Anterior cingulate cortex (tissue), 58 donors: ENCODE results near the gene GNE.
"Not testable (repeated sequence)": the region's sequence is repeated elsewhere in the genome, so short reads cannot be mapped to it uniquely, and the experiment has no call there.

ENCODE experiments used
- DNase-seq, 58 donors: peaks; one replicate each; lab custom pipeline; 2025; lab: John Stamatoyannopoulos, UW

Gene GNE

DNA sequence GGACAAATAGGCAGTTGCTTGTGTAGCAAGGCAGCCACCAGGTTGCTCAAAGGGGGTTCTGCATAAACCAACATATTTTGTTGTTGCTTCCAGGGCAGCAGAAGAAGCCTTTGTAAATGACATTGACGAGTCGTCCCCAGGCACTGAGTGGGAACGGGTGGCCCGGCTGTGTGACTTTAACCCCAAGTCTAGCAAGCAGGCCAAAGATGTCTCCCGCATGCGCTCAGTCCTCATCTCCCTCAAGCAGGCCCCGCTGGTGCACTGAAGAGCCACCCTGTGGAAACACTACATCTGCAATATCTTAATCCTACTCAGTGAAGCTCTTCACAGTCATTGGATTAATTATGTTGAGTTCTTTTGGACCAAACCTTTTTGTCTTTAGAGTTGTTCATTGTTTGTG lies 46.7 kb downstream of the GNE start:
- DNase-seq: peak in 1 of 58 donors; percentile 7

DNA sequence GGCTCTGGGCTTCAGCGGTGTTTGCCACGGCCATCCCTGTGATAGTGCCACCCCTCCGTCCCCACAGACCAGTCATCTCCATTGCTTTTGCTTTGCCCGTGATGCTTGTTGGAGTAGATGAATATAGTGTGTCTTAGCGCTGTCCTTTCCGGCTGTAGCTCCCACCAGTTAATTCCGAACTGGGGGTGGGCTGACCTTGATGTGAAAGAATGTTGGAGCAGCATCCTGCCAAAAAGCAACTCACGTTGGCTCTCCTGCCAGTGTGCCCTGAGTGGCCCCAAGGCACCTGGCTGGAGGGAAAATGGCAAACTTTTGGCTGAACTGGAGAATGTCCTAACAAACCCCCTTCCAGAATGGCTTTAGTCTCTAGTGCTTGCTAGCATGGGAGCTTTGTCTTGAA lies 47.5 kb downstream of the GNE start:
- DNase-seq: no peak

DNA sequence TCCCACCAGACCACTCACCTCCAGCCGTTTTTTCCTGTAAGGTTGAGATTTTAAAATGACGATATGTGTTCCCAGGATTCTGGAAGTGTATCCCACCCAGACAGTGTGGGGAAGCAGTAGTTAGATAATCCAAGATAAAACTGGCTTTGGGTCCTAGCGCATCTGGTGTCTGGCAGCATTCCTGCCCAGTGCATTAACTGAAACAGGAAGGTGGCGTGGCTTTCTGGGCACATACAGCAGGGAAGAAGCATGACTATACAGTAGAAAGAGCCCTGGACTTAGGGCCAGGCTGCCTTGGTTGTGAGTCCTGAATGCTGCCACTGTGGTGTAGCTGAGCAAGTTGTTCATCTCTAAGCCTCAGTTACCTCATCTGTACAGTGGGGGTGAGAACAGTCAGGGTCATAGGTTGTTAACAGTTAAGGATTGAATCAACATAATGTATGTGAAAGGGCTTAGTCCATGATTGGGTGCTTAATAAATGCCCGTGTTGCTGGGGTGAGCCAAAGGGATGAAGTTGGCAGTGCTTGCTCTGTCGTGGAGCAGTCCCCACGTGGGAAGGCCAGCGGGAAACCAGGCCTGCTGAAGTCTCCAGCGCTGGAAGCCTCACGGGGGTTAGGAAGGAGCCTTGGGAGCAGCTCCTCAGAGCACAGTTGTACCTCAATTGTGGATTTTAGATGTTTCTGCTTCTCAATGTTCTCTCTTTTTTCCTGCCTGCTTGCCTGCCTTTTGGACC lies 49.6 kb downstream of the GNE start:
- DNase-seq: peak in 4 of 58 donors; percentile 7 to 11 (median 9)

DNA sequence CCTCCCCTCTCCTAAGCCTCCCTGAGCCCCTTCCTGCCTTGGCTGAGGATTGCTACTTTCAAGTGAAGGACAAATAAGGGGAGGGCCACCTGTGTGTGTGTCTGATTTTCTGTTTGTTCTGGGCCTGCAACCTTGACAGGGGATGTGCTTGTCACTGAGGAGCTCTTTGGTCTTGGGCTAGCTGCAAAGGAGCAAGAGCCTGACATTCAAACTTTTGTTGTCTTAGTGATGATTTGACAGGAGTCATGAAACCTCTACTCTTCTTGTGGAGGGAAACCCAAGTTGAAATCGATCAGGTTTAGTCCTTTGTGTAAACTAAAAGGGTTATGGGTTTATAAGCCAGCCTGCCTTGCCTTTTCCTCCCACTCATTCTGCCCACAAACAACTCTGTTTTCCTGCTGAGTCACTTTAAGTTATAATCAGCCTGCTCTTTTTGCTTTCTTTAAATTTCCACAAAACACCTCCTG lies 50.7 kb downstream of the GNE start:
- no peak for DNase-seq

DNA sequence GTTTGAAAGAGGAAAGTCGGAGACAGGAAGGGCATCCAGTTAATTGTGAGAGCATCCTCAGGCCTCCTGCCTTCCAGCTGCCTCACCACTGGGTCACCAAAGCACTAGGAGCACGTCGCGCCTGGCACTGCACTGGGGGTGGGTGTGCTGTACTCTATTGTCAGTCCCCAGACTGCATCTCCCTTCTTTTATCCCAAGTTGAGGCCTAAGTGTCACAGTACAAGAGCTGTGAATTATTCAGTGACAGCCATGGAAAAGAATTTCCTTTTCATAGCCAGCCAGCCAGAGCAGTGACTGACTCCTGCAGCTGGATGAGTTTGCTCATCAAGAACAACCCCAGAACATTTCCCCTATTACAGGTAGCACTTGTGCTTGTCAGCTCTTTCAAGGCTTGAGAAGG lies 51.2 kb downstream of the GNE start:
- peak in 29 of 58 donors; percentile 12 to 72 (median 40) for DNase-seq

DNA sequence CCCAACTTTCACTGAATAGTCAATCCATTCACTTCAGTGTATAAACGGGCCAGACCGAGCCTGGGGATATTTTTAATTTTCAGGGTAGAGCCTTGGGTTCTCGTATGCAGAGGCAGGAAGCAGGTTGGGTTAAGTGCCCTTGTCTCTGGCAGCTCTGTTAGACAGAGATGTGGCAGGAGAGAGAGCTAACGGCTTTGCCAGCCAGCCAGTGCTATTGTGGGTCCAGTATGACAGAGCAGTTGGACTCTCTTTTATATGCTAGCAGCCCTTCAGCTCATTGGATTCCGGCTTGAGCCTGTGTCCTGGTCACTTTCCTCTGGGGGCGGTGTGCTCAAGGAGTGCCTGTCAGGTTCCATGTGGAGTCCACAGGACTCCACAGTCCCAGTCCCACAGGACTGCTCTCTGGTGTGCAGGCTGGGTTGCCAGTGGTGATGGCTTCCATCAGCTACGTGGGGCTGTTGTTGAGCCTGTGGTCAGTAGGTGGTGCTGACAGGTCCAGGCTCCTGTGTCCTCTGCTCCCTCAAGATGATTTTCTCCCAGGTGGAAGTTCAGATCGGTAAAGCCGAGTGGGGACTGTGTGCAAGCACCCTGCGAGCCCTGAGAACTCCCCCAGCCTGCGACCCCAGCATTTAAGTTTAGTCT lies 53.2 kb downstream of the GNE start:
- DNase-seq: peak in 3 of 58 donors; percentile 15 to 23 (median 16)

DNA sequence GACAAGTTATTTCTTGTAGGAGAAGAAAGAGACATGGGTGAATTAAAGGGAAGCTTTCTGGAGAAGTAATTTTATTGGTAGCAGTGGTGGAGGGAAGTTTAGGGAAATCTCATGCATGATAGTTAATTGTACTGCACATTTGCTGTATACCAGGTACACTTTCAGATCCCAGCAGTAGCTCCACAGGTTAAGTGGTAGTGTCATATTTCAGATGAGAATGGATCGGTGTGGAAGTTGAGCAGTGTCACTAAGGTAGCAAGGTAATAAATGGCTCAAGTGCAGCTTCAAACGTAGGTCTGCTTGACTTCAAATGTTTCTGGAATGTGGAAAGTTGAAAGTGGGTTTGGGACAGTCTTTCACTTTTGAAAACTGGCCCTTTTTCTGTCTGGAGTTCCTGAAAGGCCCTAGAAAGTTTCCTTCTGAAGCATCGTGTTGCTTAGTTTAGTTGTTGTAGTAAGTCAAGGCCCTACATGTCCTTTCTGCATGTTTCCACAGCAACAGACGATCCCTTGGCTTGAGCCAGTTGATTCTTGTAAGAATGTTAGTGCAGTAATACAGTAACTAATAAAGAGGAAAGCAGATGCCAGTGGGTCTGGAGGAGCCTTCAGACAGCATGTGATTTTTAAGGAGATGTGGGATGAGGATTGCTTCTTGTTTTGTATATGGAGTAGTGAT lies 63.8 kb downstream of the GNE start:
- DNase-seq: no peak

DNA sequence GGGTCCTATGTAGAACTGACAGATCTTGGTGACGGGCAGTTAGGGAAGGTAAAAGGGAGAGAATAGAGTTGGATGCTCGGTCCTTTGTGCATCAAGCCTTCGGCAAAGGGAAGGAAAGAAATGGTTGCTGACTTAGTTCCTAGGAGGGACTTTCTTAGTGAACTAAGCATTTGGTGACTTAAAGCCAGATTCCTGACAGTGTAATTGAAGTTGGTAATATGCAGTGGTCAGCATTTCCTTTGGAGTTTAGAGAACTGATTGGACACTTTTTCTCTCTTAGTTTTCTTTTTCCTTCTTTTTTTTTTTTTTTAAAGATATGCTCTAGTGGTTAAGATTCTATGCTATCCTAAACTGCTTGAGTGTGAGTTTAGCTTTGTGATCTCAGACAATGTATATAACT lies 65.2 kb downstream of the GNE start:
- no peak for DNase-seq

DNA sequence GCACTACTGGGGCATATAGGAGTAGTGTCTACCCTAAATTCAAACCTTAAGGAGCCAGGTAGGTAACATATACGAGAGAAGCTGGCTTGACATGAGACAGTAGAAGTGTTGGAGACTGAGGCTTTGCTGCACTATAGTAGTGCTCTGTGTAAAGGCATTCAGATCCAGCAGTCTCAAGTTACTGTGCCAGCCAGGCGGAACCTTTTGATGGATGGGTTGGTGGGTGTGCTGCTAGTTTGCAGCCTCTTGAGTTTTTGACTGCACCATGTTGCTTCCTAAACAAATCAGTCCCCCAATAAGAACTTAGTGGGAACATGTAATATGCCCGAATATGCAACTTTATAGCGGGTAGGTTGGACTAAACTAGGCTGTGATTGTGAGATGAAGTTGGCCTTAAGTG lies 66.1 kb downstream of the GNE start:
- DNase-seq: no peak

DNA sequence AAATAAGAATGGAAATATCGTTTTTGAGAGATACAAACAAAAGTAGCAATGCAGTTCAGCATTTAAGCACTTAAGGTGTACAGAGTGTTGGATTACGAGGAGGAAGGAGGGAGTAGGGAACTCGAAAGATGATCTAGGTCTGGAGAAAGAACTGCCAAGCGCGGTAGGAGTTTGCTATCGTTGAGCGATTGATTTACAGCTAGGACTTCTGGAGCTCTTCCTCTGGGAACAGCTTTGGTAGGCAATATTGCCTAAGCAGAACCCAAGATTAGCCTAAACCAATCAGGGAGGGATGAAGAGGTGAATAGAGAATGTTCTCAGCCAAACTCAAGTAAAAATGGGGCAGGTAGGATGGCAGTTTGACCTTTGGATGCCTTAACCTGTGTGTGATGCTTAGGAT lies 66.6 kb downstream of the GNE start:
- DNase-seq: no peak

DNA sequence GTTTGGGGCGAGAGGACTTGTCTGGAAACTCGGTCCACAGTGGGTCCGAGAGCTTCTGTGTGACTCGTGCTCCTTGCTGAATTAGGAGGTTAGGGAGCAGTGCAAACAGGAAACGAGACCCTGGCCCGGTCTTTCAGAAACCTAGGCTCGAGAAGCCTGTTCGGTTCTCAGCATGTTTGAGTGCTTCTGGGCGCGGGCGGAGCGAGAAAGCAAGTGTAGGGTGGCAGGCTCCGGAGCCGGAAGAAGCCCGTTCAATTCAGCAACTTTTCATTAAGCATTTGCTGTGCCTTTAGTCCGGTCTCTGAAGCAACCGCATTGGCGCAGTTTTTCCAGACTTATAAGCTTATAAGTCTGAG lies 67.0 kb downstream of the GNE start:
- DNase-seq: peak in 7 of 58 donors; percentile 9 to 59 (median 32)

DNA sequence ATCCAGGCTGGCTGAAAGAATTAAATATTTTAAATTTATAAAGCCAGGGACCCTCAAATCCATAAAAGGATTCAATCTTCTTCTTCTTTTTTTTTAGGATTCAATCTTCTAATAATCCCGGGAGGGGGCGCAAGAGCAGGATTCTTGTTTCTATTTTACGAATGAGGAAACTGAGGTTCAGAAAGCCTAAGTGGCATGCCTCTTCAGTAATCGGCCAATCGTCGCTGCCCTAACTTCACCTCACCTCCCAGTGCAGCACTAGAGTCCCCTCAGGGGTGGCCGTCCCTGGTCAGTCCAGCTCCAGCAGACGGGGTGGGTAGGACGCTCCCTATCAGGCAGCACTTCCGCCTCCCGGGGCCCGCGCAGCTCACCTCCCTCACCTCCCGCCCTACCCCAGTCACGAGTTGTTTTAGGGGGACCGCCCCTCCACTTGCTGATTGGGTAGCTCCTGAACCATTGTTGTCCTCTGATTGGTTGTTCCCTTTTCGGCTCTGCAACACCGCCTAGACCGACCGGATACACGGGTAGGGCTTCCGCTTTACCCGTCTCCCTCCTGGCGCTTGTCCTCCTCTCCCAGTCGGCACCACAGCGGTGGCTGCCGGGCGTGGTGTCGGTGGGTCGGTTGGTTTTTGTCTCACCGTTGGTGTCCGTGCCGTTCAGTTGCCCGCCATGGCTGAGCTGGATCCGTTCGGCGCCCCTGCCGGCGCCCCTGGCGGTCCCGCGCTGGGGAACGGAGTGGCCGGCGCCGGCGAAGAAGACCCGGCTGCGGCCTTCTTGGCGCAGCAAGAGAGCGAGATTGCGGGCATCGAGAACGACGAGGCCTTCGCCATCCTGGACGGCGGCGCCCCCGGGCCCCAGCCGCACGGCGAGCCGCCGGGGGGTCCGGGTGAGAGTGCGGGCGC lies 67.6 kb downstream of the GNE start, which contains the start of gene CLTA:
TSS of gene CLTA (plus strand) at position 534 of the 902 bp plus-strand sequence. CDS start at position 670, 136 bp downstream.
- peak; percentile 69 to 99 (median 97) for DNase-seq

DNA sequence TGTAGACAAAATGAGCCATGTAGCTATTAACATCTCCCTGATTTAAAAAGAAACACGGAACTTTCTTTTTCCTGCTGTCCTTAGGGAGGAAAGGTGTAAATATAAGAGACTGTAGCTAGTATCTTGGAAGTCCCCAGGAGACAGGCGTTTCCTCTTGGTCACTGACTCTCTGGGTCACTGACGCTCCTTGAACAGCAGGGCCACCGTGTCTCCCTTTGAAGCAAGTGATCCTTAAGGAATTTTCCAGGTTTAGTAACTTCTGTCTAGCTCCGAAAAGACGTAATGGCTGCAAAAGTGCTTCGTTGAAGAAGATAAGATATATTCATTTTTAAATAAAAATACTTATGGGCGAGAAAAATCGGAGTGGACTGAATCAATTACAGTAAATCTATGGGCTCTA lies 68.3 kb downstream of the GNE start:
- DNase-seq: no peak

DNA sequence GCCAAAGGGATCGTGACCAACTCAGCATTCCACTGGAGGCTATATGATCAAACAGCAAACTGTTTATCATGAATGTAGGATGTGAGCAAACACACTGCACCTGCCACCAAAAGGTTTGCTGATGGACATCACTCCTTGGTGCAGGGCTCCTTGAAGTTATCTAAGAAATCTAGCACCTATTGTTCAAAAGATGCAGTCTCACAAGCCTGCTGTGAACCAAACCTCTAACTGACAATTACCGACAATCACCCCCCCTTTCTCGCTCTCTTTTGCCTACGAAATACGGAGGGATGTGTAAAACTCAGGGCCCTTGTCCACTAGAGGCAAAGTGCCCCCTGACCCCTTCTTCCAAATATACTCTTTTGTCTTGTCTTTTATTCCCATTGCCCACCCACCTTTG lies 70.0 kb downstream of the GNE start:
- DNase-seq: no peak

DNA sequence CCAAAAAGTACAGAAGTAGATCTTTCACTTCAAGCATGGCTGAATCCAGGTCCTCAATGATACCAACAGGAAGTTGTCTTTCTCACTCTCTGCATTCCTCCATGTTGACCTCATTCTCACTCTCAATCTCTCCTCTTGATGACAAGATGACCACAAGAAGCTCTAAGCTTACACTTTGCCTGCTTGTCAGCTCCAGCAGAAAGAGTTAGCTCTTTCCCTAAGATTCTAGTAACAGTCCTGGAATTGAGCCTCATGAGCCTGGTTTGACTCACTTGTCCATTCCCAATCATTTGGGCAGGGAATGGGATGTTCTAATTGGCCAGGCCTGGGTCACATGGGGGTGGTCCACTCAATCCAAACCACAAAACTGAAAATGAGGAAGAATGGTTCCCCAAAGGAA lies 70.8 kb downstream of the GNE start:
- no peak for DNase-seq

DNA sequence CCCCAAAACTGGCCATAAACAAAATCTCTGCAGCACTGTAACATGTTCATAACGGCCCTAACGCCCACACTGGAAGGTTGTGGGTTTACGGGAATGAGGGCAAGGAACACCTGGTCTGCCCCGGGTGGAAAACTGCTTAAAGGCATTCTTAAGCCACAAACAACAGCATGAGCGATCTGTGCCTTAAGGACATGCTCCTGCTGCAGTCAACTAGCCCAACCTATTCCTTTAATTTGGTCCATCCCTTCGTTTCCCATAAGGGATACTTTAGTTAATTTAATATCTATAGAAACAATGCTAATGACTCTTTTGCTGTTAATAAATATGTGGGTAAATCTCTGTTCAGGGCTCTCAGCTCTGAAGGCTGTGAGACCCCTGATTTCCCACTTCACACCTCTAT lies 78.0 kb downstream of the GNE start:
- DNase-seq: not testable (repeated sequence)

DNA sequence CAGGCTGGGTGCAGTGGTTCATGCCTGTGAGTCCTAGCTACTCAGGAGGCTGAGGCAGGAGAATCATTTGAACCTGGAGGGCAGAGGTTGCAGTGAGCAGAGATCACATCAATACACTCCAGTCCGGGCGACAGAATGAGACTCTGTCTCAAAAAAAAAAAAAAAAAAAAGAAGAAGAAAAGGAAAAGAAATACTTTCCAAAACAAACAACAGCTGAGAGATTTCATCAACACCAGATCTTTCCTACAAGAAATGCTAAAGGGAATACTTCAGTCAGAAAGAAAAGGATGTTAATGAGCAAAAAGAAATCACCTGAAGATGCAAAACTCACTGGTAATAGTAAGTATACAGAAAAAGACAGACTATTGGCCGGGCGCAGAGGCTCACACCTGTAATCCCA lies 80.7 kb downstream of the GNE start:
- DNase-seq: no peak

DNA sequence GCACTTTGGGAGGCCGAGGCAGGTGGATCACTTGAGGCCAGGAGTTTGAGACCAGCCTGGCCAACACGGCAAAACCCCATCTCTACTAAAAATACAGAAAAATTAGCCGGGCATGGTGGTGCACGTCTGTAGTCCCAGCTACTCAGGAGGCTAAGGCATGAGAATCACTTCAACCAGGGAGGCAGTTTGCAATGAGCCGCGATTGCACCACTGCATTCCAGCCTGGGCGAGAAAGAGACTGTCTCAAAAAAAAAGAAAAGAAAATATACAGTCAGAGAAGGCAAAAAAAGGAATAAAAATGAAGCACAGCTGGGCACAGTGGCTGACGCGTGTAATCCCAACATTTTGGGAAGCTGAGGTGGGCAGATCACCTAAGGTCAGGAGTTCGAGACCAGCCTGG lies 81.8 kb downstream of the GNE start:
- DNase-seq: not testable (repeated sequence)

DNA sequence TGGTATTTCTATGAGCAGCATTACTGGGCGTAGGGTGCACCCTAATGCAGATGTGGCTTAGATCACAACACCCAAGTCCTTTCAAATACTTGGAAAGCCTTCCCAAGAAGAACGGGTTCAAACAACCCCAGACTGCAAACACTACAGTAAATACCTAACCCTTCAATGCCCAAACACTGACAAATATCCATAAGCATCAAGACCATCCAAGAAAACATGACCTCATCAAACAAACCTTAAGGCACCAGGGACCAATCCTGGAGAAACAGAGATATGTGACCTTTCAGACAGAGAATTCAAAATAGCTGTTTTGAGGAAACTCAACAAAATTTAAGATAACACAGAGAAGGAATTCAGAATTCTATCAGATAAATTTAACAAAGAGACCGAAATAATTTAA lies 83.0 kb downstream of the GNE start:
- not testable (repeated sequence) for DNase-seq

DNA sequence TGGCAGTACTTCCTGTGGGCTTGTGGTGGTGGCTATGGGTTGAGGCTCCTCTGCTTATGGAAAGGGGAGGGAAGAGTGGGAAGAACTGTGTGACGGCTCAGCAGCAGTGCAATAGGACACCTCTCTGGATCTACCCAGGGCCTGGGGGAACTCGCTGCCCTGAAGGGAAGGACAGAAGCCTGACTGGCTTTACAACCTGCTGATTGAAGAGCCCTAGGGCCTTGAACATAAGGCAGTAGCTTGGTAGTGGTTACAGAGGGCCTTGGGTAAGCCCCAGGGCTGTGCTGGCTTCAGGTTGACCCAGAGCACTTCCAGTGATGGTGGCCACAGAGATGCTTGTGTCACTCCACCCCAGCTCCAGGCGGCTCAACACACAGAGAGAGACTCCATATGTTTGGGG lies 83.5 kb downstream of the GNE start:
- DNase-seq: no peak

DNA sequence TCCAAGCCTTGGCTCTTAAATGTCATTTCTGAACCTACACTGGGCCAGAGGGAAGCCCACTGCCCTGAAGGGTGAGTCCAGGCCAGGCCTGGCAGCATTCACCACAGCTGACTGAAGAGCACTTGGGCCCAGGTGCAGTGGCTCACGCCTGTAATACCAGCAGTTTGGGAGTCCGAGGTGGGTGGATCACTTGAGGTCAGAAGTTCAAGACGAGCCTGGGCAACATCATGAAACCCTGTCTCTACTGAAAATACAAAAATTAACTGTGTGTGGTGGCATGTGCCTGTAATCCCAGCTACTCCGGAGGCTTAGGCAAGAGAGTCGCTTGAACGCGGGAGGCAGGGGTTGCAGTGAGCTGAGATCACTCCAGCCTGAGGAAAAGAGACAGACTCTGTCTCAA lies 84.0 kb downstream of the GNE start:
- no peak for DNase-seq
